Superior temporal gyrus (tissue), 1 donor: ENCODE data around the gene GUCY1A2.
"Not testable (repeated sequence)": the region's sequence is repeated elsewhere in the genome, so short reads cannot be mapped to it uniquely, and the experiment has no call there.

Source experiments
- DNase-seq: peaks from one replicate; pipeline ENCODE4 v3.0.0-alpha.2; 2016; ENCODE audit errors: extremely low spot score

GUCY1A2 gene

GRCh38 chr11:106939157-106939556, 79.1 kb downstream of the GUCY1A2 start:
- no peak for DNase-seq

- no peak for DNase-seq
These were observed 81.2 kb downstream of the GUCY1A2 start for GRCh38 chr11:106937111-106937510.

- DNase-seq: no peak
These were observed 93.0 kb downstream of the GUCY1A2 start for GRCh38 chr11:106925245-106925644.

- DNase-seq: no peak
These were observed 97.3 kb downstream of the GUCY1A2 start for GRCh38 chr11:106920899-106921509.

GRCh38 chr11:106917973-106918372, 100.3 kb downstream of the GUCY1A2 start:
- no peak for DNase-seq

- DNase-seq: no peak
These were observed 103.9 kb downstream of the GUCY1A2 start for GRCh38 chr11:106914409-106914808.

- no peak for DNase-seq
These were observed 105.1 kb downstream of the GUCY1A2 start for GRCh38 chr11:106913141-106913540.

- no peak for DNase-seq
These were observed 113.5 kb downstream of the GUCY1A2 start for GRCh38 chr11:106904826-106905225.

GRCh38 chr11:106889718-106890117, 128.6 kb downstream of the GUCY1A2 start:
- DNase-seq: no peak

GRCh38 chr11:106888386-106888785, 129.9 kb downstream of the GUCY1A2 start:
- no peak for DNase-seq

- DNase-seq: not testable (repeated sequence)
These were observed 134.6 kb downstream of the GUCY1A2 start for GRCh38 chr11:106883693-106884092.

GRCh38 chr11:106879832-106880546, 138.3 kb downstream of the GUCY1A2 start:
- no peak for DNase-seq

- no peak for DNase-seq
These were observed 139.2 kb downstream of the GUCY1A2 start for GRCh38 chr11:106879029-106879428.

GRCh38 chr11:106875013-106875412, 143.3 kb downstream of the GUCY1A2 start:
- no peak for DNase-seq

- DNase-seq: no peak
These were observed 146.0 kb downstream of the GUCY1A2 start for GRCh38 chr11:106872246-106872645.

GRCh38 chr11:106858200-106858599, 160.1 kb downstream of the GUCY1A2 start:
- no peak for DNase-seq

- DNase-seq: no peak
These were observed 161.7 kb downstream of the GUCY1A2 start for GRCh38 chr11:106856566-106856965.

GRCh38 chr11:106854429-106854828, 163.8 kb downstream of the GUCY1A2 start:
- DNase-seq: no peak

GRCh38 chr11:106853850-106854401, 164.3 kb downstream of the GUCY1A2 start:
- DNase-seq: no peak

GRCh38 chr11:106852779-106853178, 165.5 kb downstream of the GUCY1A2 start:
- no peak for DNase-seq

GRCh38 chr11:106848526-106848925, 169.8 kb downstream of the GUCY1A2 start:
- DNase-seq: no peak

GRCh38 chr11:106842134-106842533, 176.1 kb downstream of the GUCY1A2 start:
- no peak for DNase-seq

- no peak for DNase-seq
These were observed 177.3 kb downstream of the GUCY1A2 start for GRCh38 chr11:106840947-106841346.
